Right atrium auricular region (tissue), 2 donors: ENCODE results near the gene ARHGEF17. TPM values are rescaled to one million over a fixed set of nuclear protein-coding genes. Genes with fewer than 3 reads are reported as not detected.

Experiments
- DNase-seq: peaks from one replicate; pipeline ENCODE4 v3.0.0-alpha.2; 2019; ENCODE audit warnings: low spot score
- H3K27ac ChIP-seq, 2 donors: fragments of 200-600 bp; sonication (generic); 1 replicate in 1 of 2; 2 replicates in 1 of 2; pipeline ENCODE4 v1.5.1; 2016 to 2019
- H3K27me3 ChIP-seq, 2 donors: fragments of 200-600 bp; sonication (generic); one replicate each; pipeline versions ENCODE4 v1.5.1 to v1.6.0; 2017 to 2019
- H3K36me3 ChIP-seq: fragments of 200-600 bp; sonication (generic); one replicate; pipeline ENCODE4 v1.5.1; 2016
- H3K4me1 ChIP-seq, 2 donors: fragments of 200-600 bp; sonication (generic); one replicate each; pipeline versions ENCODE4 v1.5.1 to v1.6.0; 2017 to 2019
- H3K4me3 ChIP-seq, 2 donors: fragments of 200-600 bp; sonication (generic); 1 replicate in 1 of 2; 2 replicates in 1 of 2; pipeline ENCODE4 v1.5.1; 2017 to 2019; ENCODE audit warnings: mild to moderate bottlenecking in 1 of 2, moderate library complexity in 1 of 2
- H3K9me3 ChIP-seq, 2 donors: fragments of 200-600 bp; sonication (generic); one replicate each; pipeline ENCODE4 v1.5.1; 2019
- CTCF ChIP-seq, 2 donors: fragments of 200-600 bp; sonication (generic); IDR thresholded peaks; one replicate each; pipeline ENCODE4 v1.5.1; 2019; ENCODE audit warnings: antibody characterized with exemption in 2 of 2
- total RNA-seq, 2 donors: library from RNA; depleted of rRNA; stranded (reverse); fragments of >200 nt; gene quantifications; one replicate each; pipeline ENCODE4 v1.1.0, GENCODE V29; 2016

Gene ARHGEF17
- total RNA-seq, 2 donors from 2014 or later = 41.6 to 59.9 TPM

GRCh38 chr11:73321604-73322381 is 13.7 kb downstream of the ARHGEF17 start:
- peak overlapping the region; percentile 77 to 78 for H3K27ac ChIP-seq
- DNase-seq = no peak
- no peaks in the 10 kb centered on the region for H3K27me3 ChIP-seq
- H3K4me1 ChIP-seq = peaks cover 0 to 99% of the 10 kb centered on the region in 2 donors
- H3K4me3 ChIP-seq = no peak overlapping the region
- no peak for TF ChIP-seq CTCF (IDR thresholded peaks at IDR 0.05)
- H3K36me3 ChIP-seq = no peaks in the 10 kb centered on the region
- H3K9me3 ChIP-seq = no peaks in the 10 kb centered on the region

- TF ChIP-seq CTCF (IDR thresholded peaks at IDR 0.05) = no peak
- no peak for DNase-seq
- Histone ChIP-seq H3K4me1 (peaks cover 0 to 99% of the 10 kb centered on the region in 2 donors), H3K4me3 (no peak overlapping the region), H3K27ac (peak overlapping the region; percentile 77 to 78), H3K9me3 (no peaks in the 10 kb centered on the region), H3K36me3 (no peaks in the 10 kb centered on the region), H3K27me3 (no peaks in the 10 kb centered on the region)
Observed at GRCh38 chr11:73322382-73323306, 14.6 kb downstream of the ARHGEF17 start.

GRCh38 chr11:73323464-73323863 is 15.4 kb downstream of the ARHGEF17 start:
- no peak for TF ChIP-seq CTCF (IDR thresholded peaks at IDR 0.05)
- Histone ChIP-seq H3K4me3 (no peak overlapping the region), H3K4me1 (peaks cover 0 to 98% of the 10 kb centered on the region in 2 donors), H3K36me3 (no peaks in the 10 kb centered on the region), H3K27me3 (no peaks in the 10 kb centered on the region), H3K27ac (peak overlapping the region; percentile 77 to 78), H3K9me3 (no peaks in the 10 kb centered on the region)
- peak; percentile 78 for DNase-seq

GRCh38 chr11:73324116-73324515 is 16.0 kb downstream of the ARHGEF17 start:
- Histone ChIP-seq H3K27ac (peak overlapping the region; percentile 77 to 78), H3K36me3 (no peaks in the 10 kb centered on the region), H3K4me3 (no peak overlapping the region), H3K4me1 (peaks cover 0 to 93% of the 10 kb centered on the region in 2 donors), H3K27me3 (no peaks in the 10 kb centered on the region), H3K9me3 (no peaks in the 10 kb centered on the region)
- no peak for DNase-seq
- no peak for TF ChIP-seq CTCF (IDR thresholded peaks at IDR 0.05)

GRCh38 chr11:73324665-73325035 is 16.6 kb downstream of the ARHGEF17 start:
- Histone ChIP-seq H3K27ac (peak overlapping the region; percentile 77 to 78), H3K36me3 (no peaks in the 10 kb centered on the region), H3K27me3 (no peaks in the 10 kb centered on the region), H3K9me3 (no peaks in the 10 kb centered on the region), H3K4me1 (peaks cover 0 to 87% of the 10 kb centered on the region in 2 donors), H3K4me3 (no peak overlapping the region)
- no peak for TF ChIP-seq CTCF (IDR thresholded peaks at IDR 0.05)
- no peak for DNase-seq
